GOT3 (cell line): ENCODE data around the gene IGSF8.
A peak's percentile ranks its signal among the peaks of the same experiment; 100 is the strongest.
"Not testable (repeated sequence)": the region's sequence is repeated elsewhere in the genome, so short reads cannot be mapped to it uniquely, and the experiment has no call there.

Source experiments
- DNase-seq: peaks from one replicate; lab custom pipeline; 2025; ENCODE audit warnings: mixed read lengths; lab: John Stamatoyannopoulos, UW

IGSF8 gene

DNA sequence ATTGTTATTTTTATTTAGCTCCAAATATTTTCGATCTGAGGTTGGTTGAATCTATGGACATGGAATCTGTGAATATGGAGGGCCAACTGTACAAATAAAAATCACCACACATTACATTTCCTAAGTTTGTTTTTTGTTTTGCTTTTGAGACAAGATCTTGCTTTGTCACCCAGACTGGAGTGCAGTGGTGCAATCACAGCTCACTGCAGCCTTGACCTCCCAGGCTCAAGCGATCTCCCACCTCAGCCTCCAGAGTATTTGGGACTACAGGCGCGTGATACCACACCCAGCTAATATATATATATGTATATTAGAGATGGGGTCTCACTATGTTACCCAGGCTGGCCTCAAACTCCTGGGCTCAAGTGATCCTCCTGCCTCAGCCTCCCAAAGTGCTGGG, 27.9 kb upstream of the IGSF8 start:
- not testable (repeated sequence) for DNase-seq

DNA sequence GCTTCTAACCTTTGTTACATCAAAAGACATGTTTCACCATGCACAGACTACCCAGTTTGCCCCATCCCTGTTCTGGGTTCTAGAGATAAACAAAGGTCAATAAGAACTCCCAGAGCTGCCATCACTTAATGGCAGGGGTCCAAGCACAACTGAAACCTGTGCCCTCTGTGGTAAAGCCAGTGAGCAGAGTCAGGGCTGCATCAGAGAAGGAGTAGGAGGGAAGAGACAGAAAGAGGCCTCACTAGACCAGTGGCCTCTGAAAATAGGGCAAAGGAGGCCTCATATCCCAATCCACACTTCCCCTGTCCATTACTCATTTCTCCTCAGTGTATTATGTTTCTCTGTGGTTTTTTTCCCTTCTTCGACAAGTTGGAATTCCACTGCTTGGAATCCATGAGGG, 27.3 kb upstream of the IGSF8 start:
- peak; percentile 23 for DNase-seq

GRCh38 chr1:160124705-160125478, 26.5 kb upstream of the IGSF8 start:
- peak; percentile 14 for DNase-seq

DNA sequence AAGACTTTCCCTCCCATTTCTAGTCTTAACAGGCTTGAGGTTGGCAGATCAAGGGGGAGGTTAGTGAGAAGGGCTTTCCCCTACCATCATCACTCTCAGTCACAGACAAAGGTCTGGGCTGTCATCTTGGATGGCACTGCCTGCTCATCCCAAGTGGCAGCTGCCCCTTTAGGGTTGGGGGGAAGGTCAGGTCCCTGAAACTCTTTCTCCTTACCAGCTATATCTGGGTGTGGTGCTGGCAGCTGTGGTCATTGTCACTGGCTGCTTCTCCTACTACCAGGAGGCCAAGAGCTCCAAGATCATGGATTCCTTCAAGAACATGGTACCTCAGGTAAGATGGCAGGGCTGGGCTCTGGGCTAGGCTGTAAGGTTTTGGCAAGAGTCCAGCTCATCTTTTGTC, 25.3 kb upstream of the IGSF8 start:
- no peak for DNase-seq

DNA sequence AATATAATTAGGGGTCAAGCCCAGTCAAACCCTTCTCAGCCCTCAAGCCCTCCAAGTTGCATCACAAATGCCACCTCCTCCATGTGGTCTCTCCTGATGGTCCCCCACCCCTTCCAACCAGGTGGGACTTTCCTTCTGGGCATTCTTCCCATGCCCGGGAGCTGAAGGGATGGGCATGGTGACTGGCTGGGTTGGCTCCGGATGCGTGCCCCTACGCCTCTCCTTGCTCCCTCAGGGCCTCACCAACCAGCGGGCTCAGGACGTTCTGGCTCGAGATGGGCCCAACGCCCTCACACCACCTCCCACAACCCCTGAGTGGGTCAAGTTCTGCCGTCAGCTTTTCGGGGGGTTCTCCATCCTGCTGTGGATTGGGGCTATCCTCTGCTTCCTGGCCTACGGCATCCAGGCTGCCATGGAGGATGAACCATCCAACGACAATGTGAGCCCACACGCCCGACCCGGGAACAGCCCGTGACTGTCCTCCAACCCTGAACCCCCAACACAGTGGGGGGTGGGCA, 24.6 kb upstream of the IGSF8 start:
- DNase-seq: no peak

- no peak for DNase-seq
These were observed 23.0 kb upstream of the IGSF8 start for GRCh38 chr1:160121388-160121787.

DNA sequence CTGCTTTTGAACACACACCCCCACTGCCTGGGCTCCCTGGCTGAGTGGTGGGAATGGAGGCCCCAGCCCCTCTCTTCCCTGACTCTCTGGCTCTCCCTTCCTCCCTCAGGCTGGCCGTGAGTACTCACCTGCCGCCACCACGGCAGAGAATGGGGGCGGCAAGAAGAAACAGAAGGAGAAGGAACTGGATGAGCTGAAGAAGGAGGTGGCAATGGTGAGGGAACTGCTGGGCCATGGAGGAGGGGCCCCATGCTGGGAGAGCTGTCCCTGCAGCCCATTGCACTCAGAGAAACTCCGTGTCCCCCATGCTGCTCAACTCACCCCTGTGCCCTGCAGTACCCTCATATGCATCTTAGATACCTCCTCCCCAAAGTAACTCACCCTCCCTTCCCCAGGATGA, 22.4 kb upstream of the IGSF8 start:
- no peak for DNase-seq

- DNase-seq: no peak
These were observed 20.5 kb upstream of the IGSF8 start for GRCh38 chr1:160118928-160119327.

GRCh38 chr1:160117709-160118183, 19.3 kb upstream of the IGSF8 start:
- DNase-seq: no peak

GRCh38 chr1:160117300-160117699, 18.9 kb upstream of the IGSF8 start:
- no peak for DNase-seq

DNA sequence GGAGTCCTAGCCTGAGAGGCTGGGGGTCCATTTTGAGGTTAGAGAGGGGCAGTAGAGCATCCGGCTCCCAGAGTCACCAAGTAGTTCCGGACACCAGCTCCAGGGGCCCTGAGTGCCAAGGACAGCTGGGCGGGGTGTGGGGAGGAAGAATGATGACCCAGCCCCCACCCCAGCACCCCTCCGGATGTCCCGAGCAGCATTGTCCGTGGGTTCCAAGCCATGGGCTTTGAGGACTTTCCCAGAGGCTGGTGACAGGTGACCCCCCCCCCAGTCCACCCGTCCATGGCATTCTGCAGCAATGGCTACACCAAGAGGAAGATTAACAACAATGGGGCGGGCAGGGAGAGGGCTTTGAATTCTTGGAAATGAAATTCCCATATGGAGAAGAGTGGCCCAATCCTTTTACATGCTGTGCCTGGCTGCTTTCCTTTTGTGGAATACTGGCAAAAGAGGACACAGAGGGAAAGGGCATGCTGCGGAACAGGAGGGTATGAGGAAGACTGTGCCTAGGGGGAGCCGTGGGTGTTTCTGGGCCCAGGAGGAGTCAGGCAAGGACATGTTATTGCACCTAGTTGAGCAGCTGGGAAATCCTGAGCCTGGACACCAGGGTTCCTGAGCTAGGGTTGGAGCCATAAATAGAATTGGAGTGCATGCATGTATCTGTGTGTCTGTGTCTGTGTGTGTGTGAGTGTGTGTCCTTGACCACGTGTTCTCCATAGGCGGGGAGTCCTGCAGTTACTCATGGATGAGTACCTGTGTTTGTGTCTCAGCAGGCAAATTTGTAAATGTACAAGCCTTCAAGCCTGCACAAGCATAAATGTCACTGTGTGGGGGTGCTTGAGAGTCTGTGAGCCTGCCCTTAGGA, 18.1 kb upstream of the IGSF8 start:
- no peak for DNase-seq

GRCh38 chr1:160115545-160116282, 17.3 kb upstream of the IGSF8 start, which contains the start of gene ATP1A2:
TSS of gene ATP1A2 (plus strand) at chr1:160115759. CDS start at chr1:160115862, 103 bp downstream.
- DNase-seq: no peak

GRCh38 chr1:160114085-160114484, 15.7 kb upstream of the IGSF8 start:
- no peak for DNase-seq

GRCh38 chr1:160113407-160113806, 15.0 kb upstream of the IGSF8 start:
- DNase-seq: no peak

- no peak for DNase-seq
These were observed 13.9 kb upstream of the IGSF8 start for GRCh38 chr1:160112357-160112756.

GRCh38 chr1:160111462-160111861, 13.0 kb upstream of the IGSF8 start:
- not testable (repeated sequence) for DNase-seq

DNA sequence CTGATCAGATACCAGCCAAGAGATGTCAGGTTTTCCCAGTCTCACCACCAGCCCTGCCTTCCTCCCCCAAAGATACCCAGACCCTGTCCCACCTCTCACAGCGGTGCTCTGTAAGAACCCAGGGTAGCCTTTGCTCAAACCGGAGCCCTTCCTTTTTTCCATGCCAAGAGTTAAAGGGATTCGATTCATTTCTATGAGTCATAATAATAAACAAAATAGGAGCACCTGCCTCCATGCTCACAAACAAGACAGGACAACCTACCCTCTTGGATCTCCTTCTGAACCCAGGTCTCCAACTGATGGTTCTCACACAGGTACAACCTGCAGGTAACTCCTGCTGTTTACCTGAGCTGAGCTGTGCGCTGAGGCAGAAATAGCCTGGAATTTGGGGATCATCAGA, 11.3 kb upstream of the IGSF8 start:
- no peak for DNase-seq

GRCh38 chr1:160108888-160109662, 10.7 kb upstream of the IGSF8 start:
- no peak for DNase-seq

DNA sequence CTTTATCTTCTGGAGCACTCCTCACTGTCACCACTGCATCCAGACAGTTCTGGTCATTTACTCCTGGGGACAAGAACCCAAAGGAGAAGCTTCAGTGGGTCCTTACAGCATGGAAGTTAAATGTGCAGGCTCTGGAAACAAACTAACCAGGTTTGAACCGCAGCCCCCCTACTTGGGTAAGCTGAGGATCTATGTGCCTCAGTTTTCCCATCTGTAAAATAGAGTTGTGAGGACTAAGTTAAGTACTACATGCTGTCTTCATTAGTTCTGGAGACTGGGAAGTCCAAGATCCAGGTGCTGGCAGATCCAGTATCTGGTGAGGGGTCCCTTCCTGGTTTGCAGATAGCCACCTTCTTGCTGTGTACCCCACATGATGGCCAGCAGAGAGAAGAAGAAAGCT, 9.1 kb upstream of the IGSF8 start:
- DNase-seq: no peak

DNA sequence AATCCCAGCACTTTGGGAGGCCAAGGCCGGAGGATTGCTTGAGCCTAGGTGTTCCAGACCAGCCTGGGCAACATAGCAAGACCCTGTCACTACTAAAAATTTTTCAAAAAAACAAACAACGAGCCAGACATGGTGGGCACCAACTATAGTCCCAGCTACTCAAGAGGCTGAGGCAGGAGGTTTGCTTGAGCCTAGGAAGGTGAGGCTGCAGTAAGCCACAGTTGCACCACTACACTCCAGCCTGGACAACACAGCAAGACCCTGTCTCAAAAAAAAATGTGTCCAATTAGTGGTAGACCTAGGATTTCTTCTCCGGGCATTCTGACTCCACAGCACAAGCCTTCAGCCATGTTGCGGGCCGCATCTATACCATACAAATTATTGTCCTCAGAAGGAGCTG, 6.7 kb upstream of the IGSF8 start:
- DNase-seq: no peak

- no peak for DNase-seq
These were observed 6.1 kb upstream of the IGSF8 start for GRCh38 chr1:160104486-160104885.
